ENCODE results near the gene CHD9.

The CHD9 gene

GRCh38 chr16:53207810-53208752 is 153.3 kb downstream of the CHD9 start:
- peak overlapping the region; percentile 55 for H3K9ac ChIP-seq (ENCODE audit: low read depth, low read length)
- H3K4me3 ChIP-seq (ENCODE audit: low read depth, low read length) = peak overlapping the region; percentile 42
- no peaks in the 10 kb centered on the region for H3K27me3 ChIP-seq (ENCODE audit: control insufficient read depth, insufficient read depth, low read length)
- no peaks in the 10 kb centered on the region for H3K9me3 ChIP-seq (ENCODE audit: control insufficient read depth, insufficient read depth, low read length)
- peaks cover 4% of the 10 kb centered on the region for H3K4me1 ChIP-seq (ENCODE audit: control insufficient read depth, insufficient read depth, low read length)
- no peaks in the 10 kb centered on the region for H3K36me3 ChIP-seq (ENCODE audit: control insufficient read depth, insufficient read depth, low read length)

GRCh38 chr16:53209429-53209828 is 154.6 kb downstream of the CHD9 start:
- H3K36me3 ChIP-seq (ENCODE audit: control insufficient read depth, insufficient read depth, low read length) = no peaks in the 10 kb centered on the region
- H3K9ac ChIP-seq (ENCODE audit: low read depth, low read length) = peak overlapping the region; percentile 47
- peaks cover 4% of the 10 kb centered on the region for H3K4me1 ChIP-seq (ENCODE audit: control insufficient read depth, insufficient read depth, low read length)
- H3K4me3 ChIP-seq (ENCODE audit: low read depth, low read length) = peak overlapping the region; percentile 42
- no peaks in the 10 kb centered on the region for H3K9me3 ChIP-seq (ENCODE audit: control insufficient read depth, insufficient read depth, low read length)
- H3K27me3 ChIP-seq (ENCODE audit: control insufficient read depth, insufficient read depth, low read length) = no peaks in the 10 kb centered on the region

DNA sequence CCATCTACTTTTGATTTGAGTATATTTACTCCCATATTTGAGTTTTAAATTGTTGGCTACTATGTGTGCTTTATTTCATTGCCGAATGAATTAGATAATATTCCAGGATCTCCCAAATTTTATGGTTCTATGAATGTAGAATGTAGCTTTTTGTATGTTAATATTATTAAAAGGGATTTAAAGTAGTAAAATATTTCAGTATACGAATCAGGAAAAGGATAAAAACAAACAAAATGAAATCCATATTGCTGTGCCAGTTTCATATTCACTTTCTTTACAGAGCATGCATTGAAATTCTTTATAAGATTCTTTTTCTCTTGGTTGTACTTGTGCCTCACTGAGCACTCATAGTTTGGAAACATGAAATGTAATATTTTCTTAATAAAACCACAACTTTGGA is 155.1 kb downstream of the CHD9 start:
- Histone ChIP-seq H3K4me3 (ENCODE audit: low read depth, low read length) (peak overlapping the region; percentile 42), H3K36me3 (ENCODE audit: control insufficient read depth, insufficient read depth, low read length) (no peaks in the 10 kb centered on the region), H3K9ac (ENCODE audit: low read depth, low read length) (no peak overlapping the region), H3K9me3 (ENCODE audit: control insufficient read depth, insufficient read depth, low read length) (no peaks in the 10 kb centered on the region), H3K4me1 (ENCODE audit: control insufficient read depth, insufficient read depth, low read length) (peaks cover 4% of the 10 kb centered on the region), H3K27me3 (ENCODE audit: control insufficient read depth, insufficient read depth, low read length) (no peaks in the 10 kb centered on the region)

DNA sequence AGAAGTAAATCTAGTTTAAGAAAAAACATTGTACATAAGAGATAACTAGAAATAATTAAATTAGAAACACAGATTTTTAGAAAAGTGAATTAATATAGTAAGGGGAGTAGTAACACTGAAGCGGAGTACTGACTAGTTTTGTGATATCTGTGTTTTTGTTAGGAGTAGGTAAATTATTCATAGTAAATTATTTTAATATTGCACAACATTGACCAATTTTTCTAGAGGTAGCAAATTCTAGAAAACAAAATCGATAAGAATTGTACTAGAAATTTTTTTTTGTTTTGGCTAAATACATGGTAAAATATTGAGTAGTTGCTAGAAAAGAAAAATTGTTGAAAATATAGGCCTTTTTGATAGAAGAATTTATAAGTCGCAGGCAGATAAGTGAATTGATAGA is 156.5 kb downstream of the CHD9 start:
- peaks cover 4% of the 10 kb centered on the region for H3K4me1 ChIP-seq (ENCODE audit: control insufficient read depth, insufficient read depth, low read length)
- no peak overlapping the region for H3K9ac ChIP-seq (ENCODE audit: low read depth, low read length)
- H3K9me3 ChIP-seq (ENCODE audit: control insufficient read depth, insufficient read depth, low read length) = no peaks in the 10 kb centered on the region
- no peaks in the 10 kb centered on the region for H3K36me3 ChIP-seq (ENCODE audit: control insufficient read depth, insufficient read depth, low read length)
- no peak overlapping the region for H3K4me3 ChIP-seq (ENCODE audit: low read depth, low read length)
- H3K27me3 ChIP-seq (ENCODE audit: control insufficient read depth, insufficient read depth, low read length) = no peaks in the 10 kb centered on the region

- no peak overlapping the region for H3K4me3 ChIP-seq (ENCODE audit: low read depth, low read length)
- H3K27me3 ChIP-seq (ENCODE audit: control insufficient read depth, insufficient read depth, low read length) = no peaks in the 10 kb centered on the region
- no peaks in the 10 kb centered on the region for H3K36me3 ChIP-seq (ENCODE audit: control insufficient read depth, insufficient read depth, low read length)
- peaks cover 2% of the 10 kb centered on the region for H3K4me1 ChIP-seq (ENCODE audit: control insufficient read depth, insufficient read depth, low read length)
- H3K9me3 ChIP-seq (ENCODE audit: control insufficient read depth, insufficient read depth, low read length) = no peaks in the 10 kb centered on the region
- no peak overlapping the region for H3K9ac ChIP-seq (ENCODE audit: low read depth, low read length)
Measured at GRCh38 chr16:53212893-53213223, 158.1 kb downstream of the CHD9 start.

DNA sequence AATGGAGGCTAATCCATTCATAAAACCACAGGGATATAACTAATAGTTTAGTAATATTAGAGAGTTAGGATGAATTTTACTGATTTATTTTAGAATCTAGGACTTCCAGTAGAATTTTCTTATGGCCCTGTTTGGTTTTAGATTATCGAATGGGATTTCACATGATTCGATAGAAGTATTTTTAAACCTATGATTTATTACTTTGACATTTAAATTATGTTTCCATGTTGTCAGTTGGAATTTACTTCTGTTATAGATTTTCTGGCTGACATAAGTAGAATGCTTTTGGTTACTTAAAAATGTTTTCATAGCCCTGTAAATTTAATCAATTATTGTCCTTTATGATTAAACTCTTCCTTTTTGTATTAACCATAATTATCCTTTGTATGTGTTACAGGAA is 158.8 kb downstream of the CHD9 start:
- Histone ChIP-seq H3K9ac (ENCODE audit: low read depth, low read length) (no peak overlapping the region), H3K9me3 (ENCODE audit: control insufficient read depth, insufficient read depth, low read length) (no peaks in the 10 kb centered on the region), H3K4me1 (ENCODE audit: control insufficient read depth, insufficient read depth, low read length) (no peaks in the 10 kb centered on the region), H3K4me3 (ENCODE audit: low read depth, low read length) (no peak overlapping the region), H3K27me3 (ENCODE audit: control insufficient read depth, insufficient read depth, low read length) (no peaks in the 10 kb centered on the region), H3K36me3 (ENCODE audit: control insufficient read depth, insufficient read depth, low read length) (no peaks in the 10 kb centered on the region)

- no peaks in the 10 kb centered on the region for H3K9me3 ChIP-seq (ENCODE audit: control insufficient read depth, insufficient read depth, low read length)
- no peaks in the 10 kb centered on the region for H3K27me3 ChIP-seq (ENCODE audit: control insufficient read depth, insufficient read depth, low read length)
- peaks cover 4% of the 10 kb centered on the region for H3K4me1 ChIP-seq (ENCODE audit: control insufficient read depth, insufficient read depth, low read length)
- no peak overlapping the region for H3K9ac ChIP-seq (ENCODE audit: low read depth, low read length)
- H3K36me3 ChIP-seq (ENCODE audit: control insufficient read depth, insufficient read depth, low read length) = no peaks in the 10 kb centered on the region
- H3K4me3 ChIP-seq (ENCODE audit: low read depth, low read length) = no peak overlapping the region
Measured at GRCh38 chr16:53216798-53217197, 162.0 kb downstream of the CHD9 start.

DNA sequence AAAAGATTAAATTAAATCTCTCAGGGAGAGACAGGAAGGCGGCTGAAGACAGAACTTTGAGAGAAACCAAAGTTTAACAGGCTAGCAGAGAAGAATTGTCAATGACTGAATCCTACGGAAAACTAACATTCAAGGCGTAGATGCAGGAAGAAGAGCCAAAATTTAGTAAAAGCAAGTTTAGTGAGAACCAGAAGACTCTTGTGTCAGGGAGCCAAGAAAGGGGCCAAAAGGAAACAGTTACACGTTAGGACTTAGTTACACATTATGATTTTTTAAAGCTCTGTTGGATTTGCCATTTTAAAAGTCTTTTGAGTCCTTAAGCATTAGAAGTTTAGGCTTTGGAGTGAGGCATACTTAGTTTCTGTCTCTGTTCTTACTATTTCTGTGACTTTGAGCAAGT is 164.6 kb downstream of the CHD9 start:
- no peaks in the 10 kb centered on the region for H3K36me3 ChIP-seq (ENCODE audit: control insufficient read depth, insufficient read depth, low read length)
- H3K4me3 ChIP-seq (ENCODE audit: low read depth, low read length) = no peak overlapping the region
- H3K9me3 ChIP-seq (ENCODE audit: control insufficient read depth, insufficient read depth, low read length) = no peaks in the 10 kb centered on the region
- H3K9ac ChIP-seq (ENCODE audit: low read depth, low read length) = no peak overlapping the region
- peaks cover 4% of the 10 kb centered on the region for H3K4me1 ChIP-seq (ENCODE audit: control insufficient read depth, insufficient read depth, low read length)
- no peaks in the 10 kb centered on the region for H3K27me3 ChIP-seq (ENCODE audit: control insufficient read depth, insufficient read depth, low read length)

GRCh38 chr16:53219795-53220454 is 165.1 kb downstream of the CHD9 start:
- Histone ChIP-seq H3K4me1 (ENCODE audit: control insufficient read depth, insufficient read depth, low read length) (peaks cover 4% of the 10 kb centered on the region), H3K4me3 (ENCODE audit: low read depth, low read length) (no peak overlapping the region), H3K36me3 (ENCODE audit: control insufficient read depth, insufficient read depth, low read length) (no peaks in the 10 kb centered on the region), H3K27me3 (ENCODE audit: control insufficient read depth, insufficient read depth, low read length) (no peaks in the 10 kb centered on the region), H3K9ac (ENCODE audit: low read depth, low read length) (no peak overlapping the region), H3K9me3 (ENCODE audit: control insufficient read depth, insufficient read depth, low read length) (no peaks in the 10 kb centered on the region)

GRCh38 chr16:53220585-53220984 is 165.8 kb downstream of the CHD9 start:
- Histone ChIP-seq H3K36me3 (ENCODE audit: control insufficient read depth, insufficient read depth, low read length) (no peaks in the 10 kb centered on the region), H3K9ac (ENCODE audit: low read depth, low read length) (no peak overlapping the region)

DNA sequence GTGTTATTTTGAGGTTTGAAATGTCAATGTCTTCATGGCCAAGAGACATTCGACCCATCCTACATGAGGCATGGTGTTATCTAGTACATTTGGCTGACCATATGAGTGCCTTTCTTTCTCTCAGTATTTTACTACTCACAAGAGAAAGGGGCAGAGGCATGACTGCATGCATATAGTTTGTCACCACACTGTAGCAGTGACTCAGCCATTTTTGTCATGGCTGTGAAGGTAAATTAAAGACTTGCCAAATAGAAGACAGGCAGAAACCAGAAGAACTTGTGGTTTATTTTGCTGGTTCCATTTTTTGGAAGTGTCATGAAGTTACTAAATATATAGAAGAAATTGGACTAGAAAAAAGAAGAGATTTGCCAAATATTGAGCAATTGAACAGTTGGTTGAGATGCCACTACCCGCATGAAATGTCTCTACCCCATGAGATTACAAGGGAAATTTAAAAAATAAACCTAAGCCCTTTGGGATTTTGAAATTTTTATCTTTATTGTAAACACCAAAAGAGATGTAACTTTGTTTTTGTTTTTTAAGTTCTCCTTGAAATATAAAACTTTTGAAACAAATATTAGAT is 170.3 kb downstream of the CHD9 start:
- H3K36me3 ChIP-seq (ENCODE audit: control insufficient read depth, insufficient read depth, low read length) = no peaks in the 10 kb centered on the region
- H3K9ac ChIP-seq (ENCODE audit: low read depth, low read length) = no peak overlapping the region
- H3K27me3 ChIP-seq (ENCODE audit: control insufficient read depth, insufficient read depth, low read length) = no peaks in the 10 kb centered on the region
- H3K4me1 ChIP-seq (ENCODE audit: control insufficient read depth, insufficient read depth, low read length) = no peaks in the 10 kb centered on the region
- no peak overlapping the region for H3K4me3 ChIP-seq (ENCODE audit: low read depth, low read length)
- no peaks in the 10 kb centered on the region for H3K9me3 ChIP-seq (ENCODE audit: control insufficient read depth, insufficient read depth, low read length)

More at GRCh38 chr16:53220585-53220984, 165.8 kb downstream of the CHD9 start:
- no peaks in the 10 kb centered on the region for H3K27me3 ChIP-seq (ENCODE audit: control insufficient read depth, insufficient read depth, low read length)
- no peak overlapping the region for H3K4me3 ChIP-seq (ENCODE audit: low read depth, low read length)
- no peaks in the 10 kb centered on the region for H3K9me3 ChIP-seq (ENCODE audit: control insufficient read depth, insufficient read depth, low read length)
- H3K4me1 ChIP-seq (ENCODE audit: control insufficient read depth, insufficient read depth, low read length) = peaks cover 4% of the 10 kb centered on the region

All from iPS-15b (cell line).